Measurements from ENCODE around the gene ADGRV1. TPM values are rescaled to one million over a fixed set of nuclear protein-coding genes. Genes with fewer than 3 reads are reported as not detected.

Gene ADGRV1
- polyA plus RNA-seq, 1 of the 3 experiments (the other 2 are of a cell fraction): 0.23 TPM

DNA sequence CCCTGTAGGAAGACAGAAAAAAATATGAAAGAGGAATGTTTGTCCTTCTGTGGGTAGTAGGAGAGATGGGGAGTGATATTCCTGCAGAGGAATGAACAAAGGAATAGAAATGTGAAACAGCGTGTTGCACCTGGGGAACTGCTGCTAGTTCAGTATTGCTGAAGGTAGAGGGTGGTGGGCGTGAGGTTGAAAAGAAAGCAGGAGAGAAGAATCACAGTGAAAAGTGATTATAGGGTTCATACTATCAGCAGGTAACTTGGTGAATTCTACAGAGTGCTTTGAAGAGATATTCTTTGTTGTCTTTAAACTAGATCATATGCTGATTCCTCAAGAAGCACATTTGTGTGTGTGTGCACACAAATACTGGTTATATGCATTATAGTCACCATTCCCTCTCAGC is 95.6 kb downstream of the ADGRV1 start:
- Histone ChIP-seq H4K20me1 (ENCODE audit: insufficient read depth) (no peaks in the 10 kb centered on the region), H3K27ac (ENCODE audit: low read depth in 2 of 2, low read length in 1 of 2) (no peak overlapping the region), H3K4me3 (ENCODE audit: low read depth in 2 of 2, low read length in 1 of 2) (no peak overlapping the region), H3K36me3 (replicated peaks in 1 of 2; ENCODE audit: control insufficient read depth in 1 of 2, insufficient read depth in 2 of 2, low read length in 1 of 2) (no peaks in the 10 kb centered on the region), H3K79me2 (ENCODE audit: insufficient read depth) (no peaks in the 10 kb centered on the region), H3K9ac (no peak overlapping the region), H3F3A (replicated peaks; ENCODE audit: insufficient read depth) (no peaks in the 10 kb centered on the region), H3K9me2 (no peaks in the 10 kb centered on the region), H3K9me3 (no peaks in the 10 kb centered on the region), H3K4me1 (ENCODE audit: control insufficient read depth in 1 of 2, insufficient read depth in 2 of 2, low read depth in 1 of 2, low read length in 1 of 2) (no peaks in the 10 kb centered on the region), H3K27me3 (ENCODE audit: insufficient read depth) (no peaks in the 10 kb centered on the region), H2AFZ (ENCODE audit: low read depth) (no peak overlapping the region), H3K4me2 (no peak overlapping the region)
- ChIA-PET CTCF (no interaction called here), POLR2A (no interaction called here)
- no peak for DNase-seq
- 45% methylated on average over 2 of the region's 2 CpGs for WGBS (ENCODE audit: low lambda C conversion rate)
- TF ChIP-seq FOXM1 (IDR thresholded peaks at IDR 0.05; ENCODE audit: low read depth): no peak
- TF ChIP-seq RAD21 (IDR thresholded peaks at IDR 0.05; ENCODE audit: low read length): no peak
- TF ChIP-seq, protein P1, sequence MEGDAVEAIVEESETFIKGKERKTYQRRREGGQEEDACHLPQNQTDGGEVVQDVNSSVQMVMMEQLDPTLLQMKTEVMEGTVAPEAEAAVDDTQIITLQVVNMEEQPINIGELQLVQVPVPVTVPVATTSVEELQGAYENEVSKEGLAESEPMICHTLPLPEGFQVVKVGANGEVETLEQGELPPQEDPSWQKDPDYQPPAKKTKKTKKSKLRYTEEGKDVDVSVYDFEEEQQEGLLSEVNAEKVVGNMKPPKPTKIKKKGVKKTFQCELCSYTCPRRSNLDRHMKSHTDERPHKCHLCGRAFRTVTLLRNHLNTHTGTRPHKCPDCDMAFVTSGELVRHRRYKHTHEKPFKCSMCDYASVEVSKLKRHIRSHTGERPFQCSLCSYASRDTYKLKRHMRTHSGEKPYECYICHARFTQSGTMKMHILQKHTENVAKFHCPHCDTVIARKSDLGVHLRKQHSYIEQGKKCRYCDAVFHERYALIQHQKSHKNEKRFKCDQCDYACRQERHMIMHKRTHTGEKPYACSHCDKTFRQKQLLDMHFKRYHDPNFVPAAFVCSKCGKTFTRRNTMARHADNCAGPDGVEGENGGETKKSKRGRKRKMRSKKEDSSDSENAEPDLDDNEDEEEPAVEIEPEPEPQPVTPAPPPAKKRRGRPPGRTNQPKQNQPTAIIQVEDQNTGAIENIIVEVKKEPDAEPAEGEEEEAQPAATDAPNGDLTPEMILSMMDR (IDR thresholded peaks at IDR 0.05): no peak
- TF ChIP-seq FOSL2 (IDR thresholded peaks at IDR 0.05; ENCODE audit: borderline replicate concordance, low read depth): no peak
- TF ChIP-seq MEF2A (IDR thresholded peaks at IDR 0.05; ENCODE audit: borderline replicate concordance, low read depth): no peak
- TF ChIP-seq, protein P2, sequence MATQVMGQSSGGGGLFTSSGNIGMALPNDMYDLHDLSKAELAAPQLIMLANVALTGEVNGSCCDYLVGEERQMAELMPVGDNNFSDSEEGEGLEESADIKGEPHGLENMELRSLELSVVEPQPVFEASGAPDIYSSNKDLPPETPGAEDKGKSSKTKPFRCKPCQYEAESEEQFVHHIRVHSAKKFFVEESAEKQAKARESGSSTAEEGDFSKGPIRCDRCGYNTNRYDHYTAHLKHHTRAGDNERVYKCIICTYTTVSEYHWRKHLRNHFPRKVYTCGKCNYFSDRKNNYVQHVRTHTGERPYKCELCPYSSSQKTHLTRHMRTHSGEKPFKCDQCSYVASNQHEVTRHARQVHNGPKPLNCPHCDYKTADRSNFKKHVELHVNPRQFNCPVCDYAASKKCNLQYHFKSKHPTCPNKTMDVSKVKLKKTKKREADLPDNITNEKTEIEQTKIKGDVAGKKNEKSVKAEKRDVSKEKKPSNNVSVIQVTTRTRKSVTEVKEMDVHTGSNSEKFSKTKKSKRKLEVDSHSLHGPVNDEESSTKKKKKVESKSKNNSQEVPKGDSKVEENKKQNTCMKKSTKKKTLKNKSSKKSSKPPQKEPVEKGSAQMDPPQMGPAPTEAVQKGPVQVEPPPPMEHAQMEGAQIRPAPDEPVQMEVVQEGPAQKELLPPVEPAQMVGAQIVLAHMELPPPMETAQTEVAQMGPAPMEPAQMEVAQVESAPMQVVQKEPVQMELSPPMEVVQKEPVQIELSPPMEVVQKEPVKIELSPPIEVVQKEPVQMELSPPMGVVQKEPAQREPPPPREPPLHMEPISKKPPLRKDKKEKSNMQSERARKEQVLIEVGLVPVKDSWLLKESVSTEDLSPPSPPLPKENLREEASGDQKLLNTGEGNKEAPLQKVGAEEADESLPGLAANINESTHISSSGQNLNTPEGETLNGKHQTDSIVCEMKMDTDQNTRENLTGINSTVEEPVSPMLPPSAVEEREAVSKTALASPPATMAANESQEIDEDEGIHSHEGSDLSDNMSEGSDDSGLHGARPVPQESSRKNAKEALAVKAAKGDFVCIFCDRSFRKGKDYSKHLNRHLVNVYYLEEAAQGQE (IDR thresholded peaks at IDR 0.05; ENCODE audit: low read depth, low read length): no peak
- TF ChIP-seq RCOR1 (IDR thresholded peaks at IDR 0.05; ENCODE audit: low read length): no peak
- no peak for TF ChIP-seq ELF1 (IDR thresholded peaks at IDR 0.05)
- TF ChIP-seq, protein P3, sequence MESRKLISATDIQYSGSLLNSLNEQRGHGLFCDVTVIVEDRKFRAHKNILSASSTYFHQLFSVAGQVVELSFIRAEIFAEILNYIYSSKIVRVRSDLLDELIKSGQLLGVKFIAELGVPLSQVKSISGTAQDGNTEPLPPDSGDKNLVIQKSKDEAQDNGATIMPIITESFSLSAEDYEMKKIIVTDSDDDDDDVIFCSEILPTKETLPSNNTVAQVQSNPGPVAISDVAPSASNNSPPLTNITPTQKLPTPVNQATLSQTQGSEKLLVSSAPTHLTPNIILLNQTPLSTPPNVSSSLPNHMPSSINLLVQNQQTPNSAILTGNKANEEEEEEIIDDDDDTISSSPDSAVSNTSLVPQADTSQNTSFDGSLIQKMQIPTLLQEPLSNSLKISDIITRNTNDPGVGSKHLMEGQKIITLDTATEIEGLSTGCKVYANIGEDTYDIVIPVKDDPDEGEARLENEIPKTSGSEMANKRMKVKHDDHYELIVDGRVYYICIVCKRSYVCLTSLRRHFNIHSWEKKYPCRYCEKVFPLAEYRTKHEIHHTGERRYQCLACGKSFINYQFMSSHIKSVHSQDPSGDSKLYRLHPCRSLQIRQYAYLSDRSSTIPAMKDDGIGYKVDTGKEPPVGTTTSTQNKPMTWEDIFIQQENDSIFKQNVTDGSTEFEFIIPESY (IDR thresholded peaks at IDR 0.05; ENCODE audit: borderline replicate concordance, low read depth): no peak
- TF ChIP-seq EZH2phosphoT487 (IDR thresholded peaks at IDR 0.05; ENCODE audit: borderline replicate concordance, low read depth): no peak
- TF ChIP-seq, protein P4, sequence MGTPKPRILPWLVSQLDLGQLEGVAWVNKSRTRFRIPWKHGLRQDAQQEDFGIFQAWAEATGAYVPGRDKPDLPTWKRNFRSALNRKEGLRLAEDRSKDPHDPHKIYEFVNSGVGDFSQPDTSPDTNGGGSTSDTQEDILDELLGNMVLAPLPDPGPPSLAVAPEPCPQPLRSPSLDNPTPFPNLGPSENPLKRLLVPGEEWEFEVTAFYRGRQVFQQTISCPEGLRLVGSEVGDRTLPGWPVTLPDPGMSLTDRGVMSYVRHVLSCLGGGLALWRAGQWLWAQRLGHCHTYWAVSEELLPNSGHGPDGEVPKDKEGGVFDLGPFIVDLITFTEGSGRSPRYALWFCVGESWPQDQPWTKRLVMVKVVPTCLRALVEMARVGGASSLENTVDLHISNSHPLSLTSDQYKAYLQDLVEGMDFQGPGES (IDR thresholded peaks at IDR 0.05; ENCODE audit: low read depth, low read length): no peak
- TF ChIP-seq EP300 (IDR thresholded peaks at IDR 0.05; ENCODE audit: borderline replicate concordance in 1 of 2, low read depth in 1 of 2, low read length in 1 of 2): no peak
- TF ChIP-seq TAF1 (IDR thresholded peaks at IDR 0.05; ENCODE audit: borderline replicate concordance, low read depth, low read length): no peak

All from SK-N-SH (cell line).